DOHH2 (cell line): ENCODE results near the gene ST6GALNAC5.

ENCODE experiments used
- H3F3A ChIP-seq: fragments of 200-600 bp; sonication (generic), shearing (Covaris generic); 2 replicates; pipeline ENCODE4 v1.6.0; 2016; ENCODE audit warnings: antibody characterized with exemption, mild to moderate bottlenecking; ENCODE audit not compliant: control insufficient read depth, insufficient read depth
- H3K27ac ChIP-seq: fragments of 200-600 bp; sonication (generic); 2 replicates; pipeline ENCODE4 v1.5.1; 2014; ENCODE audit warnings: low read depth, mild to moderate bottlenecking, low read length, moderate library complexity
- H3K27me3 ChIP-seq: fragments of 200-600 bp; sonication (generic); 2 replicates; pipeline ENCODE4 v1.6.1; 2014; ENCODE audit warnings: mild to moderate bottlenecking, low read length, mixed read lengths; ENCODE audit not compliant: control insufficient read depth
- H3K36me3 ChIP-seq: fragments of 200-600 bp; sonication (generic); 2 replicates; pipeline ENCODE4 v1.6.1; 2014; ENCODE audit warnings: mild to moderate bottlenecking, low read length, moderate library complexity, mixed read lengths; ENCODE audit not compliant: control insufficient read depth
- H3K4me1 ChIP-seq: fragments of 200-600 bp; sonication (generic); 2 replicates; pipeline ENCODE4 v1.6.1; 2014; ENCODE audit warnings: mild to moderate bottlenecking, low read length, mixed read lengths; ENCODE audit not compliant: control insufficient read depth
- H3K4me2 ChIP-seq: fragments of 200-600 bp; sonication (generic); 2 replicates; pipeline ENCODE4 v1.6.0; 2014; ENCODE audit warnings: mild to moderate bottlenecking, low read length, moderate library complexity
- H3K4me3 ChIP-seq: fragments of 200-600 bp; sonication (generic); 2 replicates; pipeline ENCODE4 v1.5.1; 2014; ENCODE audit warnings: mild to moderate bottlenecking, low read length, mixed read lengths
- H3K79me2 ChIP-seq: fragments of 200-600 bp; sonication (generic); 2 replicates; pipeline ENCODE4 v1.6.1; 2014; ENCODE audit warnings: mild to moderate bottlenecking, low read length, mixed read lengths; ENCODE audit not compliant: control insufficient read depth
- H3K9me2 ChIP-seq: fragments of 200-600 bp; sonication (generic); replicated peaks from 2 replicates; pipeline ENCODE4 v1.6.1; 2014; ENCODE audit warnings: mild to moderate bottlenecking, low read length, mixed read lengths; ENCODE audit not compliant: control insufficient read depth
- H3K9me3 ChIP-seq: fragments of 200-600 bp; sonication (generic); 2 replicates; pipeline ENCODE4 v1.6.1; 2014; ENCODE audit warnings: antibody characterized with exemption, low read length, mixed read lengths; ENCODE audit not compliant: control insufficient read depth, insufficient read depth
- H4K20me1 ChIP-seq: fragments of 200-600 bp; sonication (generic); 2 replicates; pipeline ENCODE4 v1.6.0; 2014; ENCODE audit warnings: low read depth, mild to moderate bottlenecking, antibody characterized with exemption, low read length, moderate library complexity; ENCODE audit not compliant: control insufficient read depth, insufficient read depth
- EZH2phosphoT487 ChIP-seq: fragments of 200-600 bp; sonication (generic); IDR thresholded peaks from 2 replicates; pipeline ENCODE4 v1.6.1; 2017; ENCODE audit warnings: borderline replicate concordance, mild to moderate bottlenecking, antibody characterized with exemption, low read length, moderate library complexity, mixed read lengths
- TF ChIP-seq, protein P1 (sequence below): fragments of 200-600 bp; sonication (generic); IDR thresholded peaks from one replicate; pipeline ENCODE4 v1.5.1; 2014; ENCODE audit warnings: antibody characterized with exemption, mild to moderate bottlenecking, low read depth, low read length; ENCODE audit not compliant: poor library complexity, severe bottlenecking

Gene ST6GALNAC5

DNA sequence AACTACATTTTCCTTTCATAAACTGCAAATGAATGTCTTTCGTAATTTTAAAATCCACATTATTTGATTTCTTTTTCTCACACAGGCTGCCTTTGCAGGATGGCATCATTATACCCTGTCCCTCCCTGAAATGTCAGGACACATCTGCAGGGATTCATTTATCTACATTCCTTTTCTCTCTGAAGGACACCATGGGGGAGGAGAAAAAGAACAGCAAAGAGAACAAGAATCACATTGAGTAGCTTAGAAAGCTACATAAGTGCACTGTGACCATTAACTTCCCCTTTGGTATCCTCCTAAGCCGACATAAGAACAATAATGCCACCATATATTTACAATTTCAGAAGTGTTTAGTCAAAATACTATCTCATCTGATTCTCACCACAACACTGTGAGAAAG is 222.5 kb downstream of the ST6GALNAC5 start:
- Histone ChIP-seq H3K27ac (no peak overlapping the region), H3K4me3 (no peak overlapping the region), H3K4me2 (no peak overlapping the region), H3K4me1 (no peaks in the 10 kb centered on the region), H4K20me1 (no peaks in the 10 kb centered on the region), H3F3A (no peaks in the 10 kb centered on the region), H3K27me3 (no peaks in the 10 kb centered on the region), H3K9me3 (no peaks in the 10 kb centered on the region), H3K79me2 (no peaks in the 10 kb centered on the region), H3K9me2 (no peaks in the 10 kb centered on the region), H3K36me3 (no peaks in the 10 kb centered on the region)
- no peak for TF ChIP-seq EZH2phosphoT487
- TF ChIP-seq, protein P1, sequence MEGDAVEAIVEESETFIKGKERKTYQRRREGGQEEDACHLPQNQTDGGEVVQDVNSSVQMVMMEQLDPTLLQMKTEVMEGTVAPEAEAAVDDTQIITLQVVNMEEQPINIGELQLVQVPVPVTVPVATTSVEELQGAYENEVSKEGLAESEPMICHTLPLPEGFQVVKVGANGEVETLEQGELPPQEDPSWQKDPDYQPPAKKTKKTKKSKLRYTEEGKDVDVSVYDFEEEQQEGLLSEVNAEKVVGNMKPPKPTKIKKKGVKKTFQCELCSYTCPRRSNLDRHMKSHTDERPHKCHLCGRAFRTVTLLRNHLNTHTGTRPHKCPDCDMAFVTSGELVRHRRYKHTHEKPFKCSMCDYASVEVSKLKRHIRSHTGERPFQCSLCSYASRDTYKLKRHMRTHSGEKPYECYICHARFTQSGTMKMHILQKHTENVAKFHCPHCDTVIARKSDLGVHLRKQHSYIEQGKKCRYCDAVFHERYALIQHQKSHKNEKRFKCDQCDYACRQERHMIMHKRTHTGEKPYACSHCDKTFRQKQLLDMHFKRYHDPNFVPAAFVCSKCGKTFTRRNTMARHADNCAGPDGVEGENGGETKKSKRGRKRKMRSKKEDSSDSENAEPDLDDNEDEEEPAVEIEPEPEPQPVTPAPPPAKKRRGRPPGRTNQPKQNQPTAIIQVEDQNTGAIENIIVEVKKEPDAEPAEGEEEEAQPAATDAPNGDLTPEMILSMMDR = no peak

DNA sequence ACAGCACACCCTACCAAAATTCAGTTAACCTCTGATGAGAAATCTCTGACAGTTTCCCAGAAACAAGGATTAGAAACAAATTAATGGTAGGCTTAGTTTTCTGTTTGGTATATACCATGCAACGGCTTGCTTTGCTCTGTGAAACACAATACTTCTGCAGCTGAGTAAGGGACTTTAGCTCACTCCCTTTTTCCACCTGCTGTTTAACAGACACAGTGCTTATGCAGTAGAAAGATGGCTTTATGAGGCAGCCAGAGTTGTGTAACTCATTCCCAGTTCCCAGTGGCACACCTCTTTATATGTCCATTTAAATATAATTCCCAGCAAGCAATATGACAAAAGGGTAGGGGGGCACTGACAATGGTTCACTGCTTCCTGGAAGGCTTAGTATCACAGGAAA is 228.0 kb downstream of the ST6GALNAC5 start:
- TF ChIP-seq, protein P1 = no peak
- TF ChIP-seq EZH2phosphoT487 = no peak
- H4K20me1 ChIP-seq = no peaks in the 10 kb centered on the region
- no peaks in the 10 kb centered on the region for H3K36me3 ChIP-seq
- H3K9me3 ChIP-seq = no peaks in the 10 kb centered on the region
- no peak overlapping the region for H3K4me3 ChIP-seq
- H3K79me2 ChIP-seq = no peaks in the 10 kb centered on the region
- no peaks in the 10 kb centered on the region for H3K27me3 ChIP-seq
- H3K27ac ChIP-seq = no peak overlapping the region
- no peaks in the 10 kb centered on the region for H3K9me2 ChIP-seq
- H3K4me1 ChIP-seq = no peaks in the 10 kb centered on the region
- no peak overlapping the region for H3K4me2 ChIP-seq
- no peaks in the 10 kb centered on the region for H3F3A ChIP-seq

DNA sequence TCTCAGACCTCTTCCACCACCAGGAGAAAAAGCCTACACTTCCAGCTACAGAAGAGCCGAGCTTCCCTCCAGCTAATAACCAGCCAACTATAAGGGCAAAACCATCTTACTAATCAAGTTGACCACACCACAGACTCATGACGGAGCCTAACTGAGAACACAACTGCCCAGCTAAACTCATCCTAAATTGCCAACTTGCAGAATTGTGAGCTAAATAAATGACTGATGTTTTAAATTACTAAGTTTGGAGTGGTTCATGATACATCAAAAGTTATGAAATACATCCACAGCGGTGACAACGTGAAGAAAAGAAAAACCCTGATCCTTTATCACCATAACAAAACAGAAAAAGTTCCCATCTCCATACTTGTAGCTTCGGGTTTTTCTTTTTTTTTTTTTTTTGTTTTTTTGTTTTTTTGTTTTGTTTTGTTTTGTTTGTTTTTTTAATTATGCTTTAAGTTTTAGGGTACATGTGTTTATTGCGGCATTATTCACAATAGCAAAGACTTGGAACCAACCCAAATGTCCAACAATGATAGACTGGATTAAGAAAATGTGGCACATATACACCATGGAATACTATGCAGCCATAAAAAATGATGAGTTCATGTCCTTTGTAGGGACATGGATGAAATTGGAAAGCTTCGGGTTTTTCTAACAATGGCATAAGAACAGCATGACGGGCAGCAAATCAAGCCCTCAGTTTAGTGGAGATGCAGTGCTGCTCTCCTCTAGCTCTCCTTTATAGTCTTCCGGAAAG is 229.4 kb downstream of the ST6GALNAC5 start:
- Histone ChIP-seq H3K27me3 (no peaks in the 10 kb centered on the region), H3K36me3 (no peaks in the 10 kb centered on the region), H3K4me1 (no peaks in the 10 kb centered on the region), H3K79me2 (no peaks in the 10 kb centered on the region), H3K9me2 (no peaks in the 10 kb centered on the region), H4K20me1 (no peaks in the 10 kb centered on the region), H3K27ac (no peak overlapping the region), H3K4me2 (no peak overlapping the region), H3F3A (no peaks in the 10 kb centered on the region), H3K9me3 (no peaks in the 10 kb centered on the region), H3K4me3 (no peak overlapping the region)
- TF ChIP-seq EZH2phosphoT487 = no peak
- TF ChIP-seq, protein P1 = no peak
